Left ventricle myocardium inferior (tissue), 1 donor: ENCODE data around the gene PIGQ. TPM values are rescaled to one million over a fixed set of nuclear protein-coding genes. Genes with fewer than 3 reads are reported as not detected.

Experiments
- DNase-seq: peaks from one replicate; pipeline ENCODE4 v3.0.0-alpha.2; 2020
- H3K27ac ChIP-seq: fragments of 200-600 bp; replicated peaks from 2 replicates; pipeline ENCODE4 v1.8.0; 2021
- H3K27me3 ChIP-seq: fragments of 200-600 bp; 2 replicates; pipeline ENCODE4 v1.8.0; 2021; ENCODE audit warnings: low read depth
- H3K36me3 ChIP-seq: fragments of 200-600 bp; 2 replicates; pipeline ENCODE4 v1.8.0; 2021
- H3K4me1 ChIP-seq: fragments of 200-600 bp; 2 replicates; pipeline ENCODE4 v1.8.0; 2021
- H3K4me3 ChIP-seq: fragments of 200-600 bp; 2 replicates; pipeline ENCODE4 v1.8.0; 2021; ENCODE audit warnings: mild to moderate bottlenecking, moderate library complexity
- H3K9me3 ChIP-seq: fragments of 200-600 bp; replicated peaks from 2 replicates; pipeline ENCODE4 v1.8.0; 2021
- CTCF ChIP-seq: fragments of 200-600 bp; IDR thresholded peaks from 2 replicates; pipeline ENCODE4 v1.8.0; 2021; ENCODE audit warnings: antibody characterized with exemption, mild to moderate bottlenecking, borderline replicate concordance
- intact Hi-C: fragments of 100-400 bp; cut with micrococcal nuclease; formaldehyde crosslinking; loops from one replicate; pipeline ENCODE4 v1.11.0; 2022
- total RNA-seq: library from RNA; stranded (reverse); fragmentation: NEBNext Ultra II Directional; extraction: Animal tissue kit (Norgen Biotek cat#: 25700); gene quantifications from one replicate; pipeline ENCODE4 v1.2.1, GENCODE V29; 2021
- donor health status: DM: no; HTN: yes; CAD: no; lungs with severe emphysema.

Gene PIGQ
- total RNA-seq, 1 donor from 2014 or later, result 21.4 TPM

GRCh38 chr16:583815-584591, 14.2 kb downstream of the PIGQ start:
- H3K27me3 ChIP-seq, result no peaks in the 10 kb centered on the region
- no peak for TF ChIP-seq CTCF
- DNase-seq, result no peak
- no peak overlapping the region for H3K27ac ChIP-seq
- intact Hi-C loops, result no loop called here
- H3K4me1 ChIP-seq, result peaks cover 42% of the 10 kb centered on the region
- no peaks in the 10 kb centered on the region for H3K9me3 ChIP-seq
- no peaks in the 10 kb centered on the region for H3K36me3 ChIP-seq
- no peak overlapping the region for H3K4me3 ChIP-seq

DNA sequence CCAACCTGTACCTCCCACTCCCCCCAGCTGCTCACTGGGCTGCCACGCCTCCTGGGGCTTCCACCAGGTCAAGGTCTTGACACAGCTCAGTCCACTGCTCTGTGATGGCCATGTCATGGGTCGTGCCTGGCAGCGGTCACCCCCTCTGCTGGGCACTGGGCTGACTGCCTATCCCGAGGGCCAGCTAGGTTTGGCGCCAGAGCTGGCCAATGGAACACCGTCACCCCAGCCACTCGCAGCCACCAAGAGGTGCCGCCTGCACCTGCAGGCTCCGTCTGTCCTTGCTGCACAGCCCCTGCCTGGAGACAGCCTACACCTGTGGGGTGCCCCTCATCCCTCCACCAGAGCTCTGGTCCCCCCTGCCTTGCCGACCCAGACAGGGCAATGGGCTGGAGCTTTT, 15.6 kb downstream of the PIGQ start:
- no peaks in the 10 kb centered on the region for H3K27me3 ChIP-seq
- H3K4me1 ChIP-seq, result peaks cover 48% of the 10 kb centered on the region
- DNase-seq, result no peak
- no peaks in the 10 kb centered on the region for H3K36me3 ChIP-seq
- no peak for TF ChIP-seq CTCF
- intact Hi-C loops, result no loop called here
- no peak overlapping the region for H3K4me3 ChIP-seq
- no peaks in the 10 kb centered on the region for H3K9me3 ChIP-seq
- no peak overlapping the region for H3K27ac ChIP-seq

DNA sequence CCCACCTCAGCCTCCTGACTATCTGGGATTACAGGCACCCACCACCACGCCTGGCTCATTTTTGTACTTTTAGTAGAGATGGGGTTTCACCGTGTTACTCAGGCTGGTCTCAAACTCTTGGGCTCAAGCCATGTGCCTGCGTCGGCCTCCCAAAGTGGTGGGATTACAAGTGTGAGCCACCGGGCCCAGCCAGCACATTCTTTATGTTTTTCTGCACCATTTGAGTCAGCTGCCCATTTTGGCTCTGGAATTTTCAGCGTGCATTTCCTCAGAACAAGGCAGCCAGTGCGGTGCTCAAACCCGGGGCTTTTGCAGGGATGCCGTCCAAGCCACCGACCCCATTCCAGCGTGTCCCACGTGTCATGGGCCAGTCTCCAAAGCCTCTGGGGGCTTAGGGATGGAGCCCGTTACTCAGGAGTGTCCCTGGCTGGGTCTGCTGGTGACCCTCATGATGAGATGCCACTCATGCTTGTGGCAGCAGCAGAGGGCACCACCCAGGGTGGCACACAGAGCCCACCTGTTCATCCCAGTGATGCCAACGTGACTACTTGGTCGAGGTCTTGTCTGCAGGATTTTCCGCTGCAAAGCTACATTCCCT, 16.4 kb downstream of the PIGQ start:
- intact Hi-C loops, result no loop called here
- no peak for DNase-seq
- Histone ChIP-seq H3K9me3 (no peaks in the 10 kb centered on the region), H3K27ac (no peak overlapping the region), H3K27me3 (no peaks in the 10 kb centered on the region), H3K4me3 (no peak overlapping the region), H3K36me3 (no peaks in the 10 kb centered on the region), H3K4me1 (peaks cover 56% of the 10 kb centered on the region)
- TF ChIP-seq CTCF, result no peak

DNA sequence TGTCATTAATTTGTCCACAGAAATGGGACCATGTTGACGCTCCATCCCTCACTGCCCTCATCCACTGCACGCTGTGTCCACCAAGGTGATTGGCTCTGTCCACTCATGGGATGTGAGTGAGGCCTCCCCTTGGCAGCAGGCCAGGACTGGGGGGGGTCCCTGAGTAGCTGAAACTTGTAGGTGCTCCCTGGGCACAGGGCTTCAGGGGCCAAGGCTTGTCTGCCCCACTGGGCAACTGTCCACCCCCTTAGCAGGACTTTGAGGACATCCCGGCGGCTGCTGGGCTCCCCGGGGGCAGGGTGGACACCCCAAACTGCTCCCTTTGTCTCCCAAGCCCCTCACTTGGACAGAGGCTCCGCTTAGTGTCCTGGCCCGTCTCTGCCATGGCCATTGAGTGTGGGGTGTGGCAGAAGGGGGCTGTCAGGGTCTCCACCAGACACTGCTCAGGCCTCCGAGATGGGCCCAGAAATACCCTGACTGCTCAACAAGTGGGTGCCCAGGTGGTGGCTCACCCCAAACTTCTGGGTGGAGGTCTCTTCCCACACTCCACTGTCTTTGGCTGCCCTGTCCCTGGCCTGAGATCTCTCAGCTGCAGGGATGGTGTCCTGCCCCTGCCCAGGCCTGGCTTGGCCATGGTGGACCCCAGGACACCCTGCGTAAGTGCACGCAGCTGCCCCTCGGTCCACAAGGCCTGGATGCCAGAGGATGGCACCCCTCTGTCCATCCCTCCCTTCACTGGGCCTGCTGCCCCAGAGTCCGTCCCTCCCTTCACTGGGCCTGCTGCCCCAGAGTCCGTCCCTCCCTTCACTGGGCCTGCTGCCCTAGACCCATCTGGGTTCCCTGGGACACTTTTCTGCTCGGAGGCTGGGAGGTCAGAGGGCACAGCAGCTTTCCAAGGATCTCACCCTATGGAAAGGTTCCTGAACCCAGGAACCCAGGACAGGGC, 17.1 kb downstream of the PIGQ start:
- peak overlapping the region; percentile 80 for H3K4me3 ChIP-seq
- no peaks in the 10 kb centered on the region for H3K36me3 ChIP-seq
- DNase-seq, result no peak
- intact Hi-C loops, result no loop called here
- peak overlapping the region; percentile 100 for H3K27ac ChIP-seq
- no peak for TF ChIP-seq CTCF
- no peaks in the 10 kb centered on the region for H3K9me3 ChIP-seq
- H3K27me3 ChIP-seq, result no peaks in the 10 kb centered on the region
- H3K4me1 ChIP-seq, result peaks cover 63% of the 10 kb centered on the region

- no peak for TF ChIP-seq CTCF
- Histone ChIP-seq H3K4me1 (peaks cover 77% of the 10 kb centered on the region), H3K4me3 (peak overlapping the region; percentile 80), H3K9me3 (no peaks in the 10 kb centered on the region), H3K27me3 (no peaks in the 10 kb centered on the region), H3K27ac (peak overlapping the region; percentile 100), H3K36me3 (no peaks in the 10 kb centered on the region)
- DNase-seq, result no peak
- intact Hi-C loops, result no loop called here
These were observed 18.8 kb downstream of the PIGQ start for GRCh38 chr16:588639-588888.
